SK-N-SH treated with all-trans-retinoic acid at 6 μM for 48 hours (cell line): ENCODE data around the gene ZNF442.

Experiments used
- ATAC-seq: fragments of 200-7000 bp; cut with Tn5 transposase; 3 replicates; pipeline ENCODE4 v1.9.1; 2020; ENCODE audit warnings: mild to moderate bottlenecking, moderate library complexity
- ARNTL ChIP-seq: fragments of 450-650 bp; formaldehyde crosslinking; IDR thresholded peaks from 2 replicates; pipeline ENCODE4 v1.5.0; 2020; ENCODE audit warnings: low read depth, mild to moderate bottlenecking, moderate library complexity, borderline replicate concordance
- CREB5 ChIP-seq: fragments of 250-450 bp; sonication (Bioruptor Pico); IDR thresholded peaks from 2 replicates; pipeline ENCODE4 v1.5.1; 2020; ENCODE audit warnings: low read depth, mild to moderate bottlenecking, moderate library complexity
- CSRNP3 ChIP-seq: fragments of 250-450 bp; sonication (Bioruptor Pico); IDR thresholded peaks from 2 replicates; pipeline ENCODE4 v1.5.1; 2021; ENCODE audit warnings: mild to moderate bottlenecking, moderate library complexity
- ESRRG ChIP-seq: fragments of 250-450 bp; sonication (Bioruptor Pico); IDR thresholded peaks from 2 replicates; pipeline ENCODE4 v1.6.1; 2021; ENCODE audit warnings: mild to moderate bottlenecking
- GLIS3 ChIP-seq: fragments of 250-450 bp; sonication (Bioruptor Pico); IDR thresholded peaks from 2 replicates; pipeline ENCODE4 v1.5.0; 2020; ENCODE audit warnings: mild to moderate bottlenecking, moderate library complexity
- ISL1 ChIP-seq: fragments of 250-450 bp; sonication (Bioruptor Pico); IDR thresholded peaks from 2 replicates; pipeline ENCODE4 v2.1.2; 2022; ENCODE audit warnings: mild to moderate bottlenecking, moderate library complexity
- OSR1 ChIP-seq: fragments of 250-450 bp; sonication (Bioruptor Pico); IDR thresholded peaks from 2 replicates; pipeline ENCODE4 v1.8.0; 2022; ENCODE audit warnings: moderate library complexity, mild to moderate bottlenecking, inconsistent platforms
- PATZ1 ChIP-seq: fragments of 250-450 bp; sonication (Bioruptor Pico); IDR thresholded peaks from 2 replicates; pipeline ENCODE4 v1.8.0; 2020; ENCODE audit warnings: mild to moderate bottlenecking, moderate library complexity, borderline replicate concordance
- POU6F1 ChIP-seq: fragments of 250-450 bp; sonication (Bioruptor Pico); IDR thresholded peaks from 2 replicates; pipeline ENCODE4 v1.8.0; 2021; ENCODE audit warnings: low read depth, mild to moderate bottlenecking, moderate library complexity, borderline replicate concordance
- PPARA ChIP-seq: fragments of 250-450 bp; sonication (Bioruptor Pico); IDR thresholded peaks from 2 replicates; pipeline ENCODE4 v1.5.0; 2020; ENCODE audit warnings: mild to moderate bottlenecking, borderline replicate concordance
- RARB ChIP-seq: fragments of 250-450 bp; sonication (Bioruptor Pico); IDR thresholded peaks from 2 replicates; pipeline ENCODE4 v1.8.0; 2021; ENCODE audit warnings: mild to moderate bottlenecking, moderate library complexity
- SNAI2 ChIP-seq: fragments of 250-450 bp; sonication (Bioruptor Pico); IDR thresholded peaks from 2 replicates; pipeline ENCODE4 v1.5.0; 2020; ENCODE audit warnings: mild to moderate bottlenecking, moderate library complexity
- TCF4 ChIP-seq: fragments of 250-450 bp; sonication (Bioruptor Pico); IDR thresholded peaks from 2 replicates; pipeline ENCODE4 v1.8.0; 2021; ENCODE audit warnings: mild to moderate bottlenecking, moderate library complexity, borderline replicate concordance
- TOX ChIP-seq: fragments of 250-450 bp; sonication (Bioruptor Pico); IDR thresholded peaks from 2 replicates; pipeline ENCODE4 v1.8.0; 2021; ENCODE audit warnings: mild to moderate bottlenecking, moderate library complexity, borderline replicate concordance
- TSHZ2 ChIP-seq: fragments of 250-450 bp; sonication (Bioruptor Pico); IDR thresholded peaks from 2 replicates; pipeline ENCODE4 v1.5.0; 2020; ENCODE audit warnings: mild to moderate bottlenecking, moderate library complexity
- ZC3H10 ChIP-seq: fragments of 250-450 bp; sonication (Bioruptor Pico); IDR thresholded peaks from 2 replicates; pipeline ENCODE4 v1.5.1; 2021; ENCODE audit warnings: mild to moderate bottlenecking, moderate library complexity
- ZNF565 ChIP-seq: fragments of 450-650 bp; formaldehyde crosslinking; conservative IDR thresholded peaks from 2 replicates; pipeline ENCODE4 v1.5.0; 2020; ENCODE audit warnings: low read depth, mild to moderate bottlenecking, moderate library complexity
- ZNF8 ChIP-seq: fragments of 450-650 bp; formaldehyde crosslinking; IDR thresholded peaks from 2 replicates; pipeline ENCODE4 v1.5.0; 2020; ENCODE audit warnings: mild to moderate bottlenecking, moderate library complexity

The ZNF442 gene

GRCh38 chr19:12346896-12347295, 18.6 kb downstream of the ZNF442 start:
- no peak for ATAC-seq
- TF ChIP-seq ZNF8 (CRISPR knock-in tag) (no peak), GLIS3 (CRISPR knock-in tag) (no peak), CSRNP3 (CRISPR knock-in tag) (no peak), ZNF565 (CRISPR knock-in tag) (no peak), SNAI2 (CRISPR knock-in tag) (no peak), TCF4 (CRISPR knock-in tag) (no peak), TSHZ2 (CRISPR knock-in tag) (no peak)
- TF ChIP-seq, all 23 proteins: peak for 0

GRCh38 chr19:12345197-12345596, 20.3 kb downstream of the ZNF442 start:
- TF ChIP-seq ESRRG (no peak), PATZ1 (CRISPR knock-in tag) (no peak), GLIS3 (CRISPR knock-in tag) (no peak), TOX (CRISPR knock-in tag) (no peak), SNAI2 (CRISPR knock-in tag) (no peak), CSRNP3 (CRISPR knock-in tag) (no peak), ARNTL (CRISPR knock-in tag) (no peak), CREB5 (CRISPR knock-in tag) (no peak), ZC3H10 (CRISPR knock-in tag) (no peak), RARB (CRISPR knock-in tag) (no peak), ISL1 (CRISPR knock-in tag) (no peak), OSR1 (no peak), PPARA (CRISPR knock-in tag) (no peak), TSHZ2 (CRISPR knock-in tag) (no peak), POU6F1 (CRISPR knock-in tag) (no peak)
- TF ChIP-seq, all 23 proteins: peak for 0
- no peak for ATAC-seq
